H9 (cell line): ENCODE measurements around the gene MSMO1. TPM values are rescaled to one million over a fixed set of nuclear protein-coding genes. Genes with fewer than 3 reads are reported as not detected.

Experiments
- DNase-seq: peaks from one replicate; pipeline ENCODE4 v3.0.0-alpha.2; 2017
- H2AFZ ChIP-seq: one replicate; pipeline ENCODE4 v1.6.1; 2013; ENCODE audit warnings: mild to moderate bottlenecking, low read length, control low read depth, moderate library complexity
- H2AK5ac ChIP-seq: 2 replicates; pipeline ENCODE4 v1.6.1; 2013; ENCODE audit warnings: low read length, control low read depth, mixed read lengths; ENCODE audit not compliant: insufficient read length
- H2BK120ac ChIP-seq: one replicate; pipeline ENCODE4 v1.6.1; 2013; ENCODE audit warnings: low read depth, mild to moderate bottlenecking, low read length, control low read depth, inconsistent platforms; ENCODE audit not compliant: poor library complexity, severe bottlenecking
- H2BK12ac ChIP-seq: 2 replicates; pipeline ENCODE4 v1.6.1; 2013; ENCODE audit warnings: low read length, control low read depth, mixed read lengths, low read depth; ENCODE audit not compliant: insufficient read length
- H2BK15ac ChIP-seq: 2 replicates; pipeline ENCODE4 v1.6.1; 2013; ENCODE audit warnings: low read depth, low read length, control low read depth
- H2BK20ac ChIP-seq: one replicate; pipeline ENCODE4 v1.6.1; 2013; ENCODE audit warnings: low read depth, mild to moderate bottlenecking, low read length, control low read depth, inconsistent platforms; ENCODE audit not compliant: poor library complexity, severe bottlenecking
- H2BK5ac ChIP-seq: 2 replicates; pipeline ENCODE4 v1.6.1; 2013; ENCODE audit warnings: low read length, control low read depth, mixed read lengths; ENCODE audit not compliant: insufficient read length
- H3K14ac ChIP-seq: 2 replicates; pipeline ENCODE4 v1.6.1; 2013; ENCODE audit warnings: low read length, control low read depth; ENCODE audit not compliant: insufficient read depth
- H3K18ac ChIP-seq: 2 replicates; pipeline ENCODE4 v1.6.1; 2013; ENCODE audit warnings: low read depth, mild to moderate bottlenecking, mixed read lengths, low read length, control low read depth; ENCODE audit not compliant: insufficient read length
- H3K23ac ChIP-seq: 2 replicates; pipeline ENCODE4 v1.6.1; 2013; ENCODE audit warnings: low read length, control low read depth, mixed read lengths, low read depth; ENCODE audit not compliant: insufficient read length
- H3K23me2 ChIP-seq: 2 replicates; pipeline ENCODE4 v1.6.1; 2013; ENCODE audit warnings: low read depth, mild to moderate bottlenecking, mixed read lengths, low read length, control low read depth; ENCODE audit not compliant: insufficient read length, poor library complexity, severe bottlenecking
- H3K27ac ChIP-seq: 2 replicates; pipeline ENCODE4 v1.5.1; 2013; ENCODE audit warnings: low read length, control low read depth, mixed read lengths, low read depth; ENCODE audit not compliant: insufficient read length
- H3K27me3 ChIP-seq: 2 replicates; pipeline ENCODE4 v1.6.1; 2013; ENCODE audit warnings: low read length, control low read depth, inconsistent platforms; ENCODE audit not compliant: insufficient read depth
- H3K4ac ChIP-seq: 2 replicates; pipeline ENCODE4 v1.6.1; 2013; ENCODE audit warnings: low read depth, mild to moderate bottlenecking, control low read depth, inconsistent platforms, low read length, moderate library complexity
- H3K4me1 ChIP-seq: 2 replicates; pipeline ENCODE4 v1.6.1; 2013; ENCODE audit warnings: low read length, control low read depth, inconsistent platforms; ENCODE audit not compliant: insufficient read depth
- H3K4me2 ChIP-seq: 2 replicates; pipeline ENCODE4 v1.6.1; 2013; ENCODE audit warnings: low read length, control low read depth, mixed read lengths; ENCODE audit not compliant: insufficient read length, insufficient read depth
- H3K56ac ChIP-seq: 2 replicates; pipeline ENCODE4 v1.6.1; 2013; ENCODE audit warnings: low read depth, mild to moderate bottlenecking, mixed read lengths, low read length, control low read depth; ENCODE audit not compliant: insufficient read length
- H3K79me1 ChIP-seq: 2 replicates; pipeline ENCODE4 v1.6.1; 2013; ENCODE audit warnings: low read depth, mild to moderate bottlenecking, moderate library complexity, low read length, control low read depth, inconsistent platforms; ENCODE audit not compliant: insufficient read depth, poor library complexity, severe bottlenecking
- H3K79me2 ChIP-seq: 2 replicates; pipeline ENCODE4 v1.6.1; 2013; ENCODE audit warnings: low read length, control low read depth, inconsistent platforms; ENCODE audit not compliant: insufficient read depth
- H3K9ac ChIP-seq: 2 replicates; pipeline ENCODE4 v1.6.1; 2013; ENCODE audit warnings: low read length, control low read depth, mixed read lengths; ENCODE audit not compliant: insufficient read length; ENCODE audit errors: extremely low read depth
- H3K9me3 ChIP-seq: one replicate; pipeline ENCODE4 v1.6.1; 2013; ENCODE audit warnings: low read depth, low read length, inconsistent platforms; ENCODE audit not compliant: control insufficient read depth
- H3T11ph ChIP-seq: one replicate; pipeline ENCODE4 v1.6.1; 2013; ENCODE audit warnings: mild to moderate bottlenecking, low read length, control low read depth, inconsistent platforms
- H4K20me1 ChIP-seq: one replicate; pipeline ENCODE4 v1.6.1; 2013; ENCODE audit not compliant: control insufficient read depth, insufficient read length, insufficient read depth
- H4K5ac ChIP-seq: 2 replicates; pipeline ENCODE4 v1.6.1; 2013; ENCODE audit warnings: low read depth, mild to moderate bottlenecking, mixed read lengths, low read length, control low read depth; ENCODE audit not compliant: insufficient read length
- H4K8ac ChIP-seq: replicated peaks from 2 replicates; pipeline ENCODE4 v1.6.1; 2013; ENCODE audit warnings: low read length, control low read depth, mixed read lengths, low read depth; ENCODE audit not compliant: insufficient read length
- H4K91ac ChIP-seq: 2 replicates; pipeline ENCODE4 v1.6.1; 2013; ENCODE audit warnings: low read depth, mild to moderate bottlenecking, moderate library complexity, mixed read lengths, low read length, control low read depth; ENCODE audit not compliant: insufficient read length
- H3K27ac Mint-ChIP-seq, 3 experiments: 2 replicates in 2 of 3; 3 replicates in 1 of 3; pipeline ENCODE4 v1.8.0; 2020 to 2021; ENCODE audit warnings: mixed read lengths in 3 of 3, mild to moderate bottlenecking in 1 of 3, moderate library complexity in 1 of 3
- H3K27me3 Mint-ChIP-seq: 2 replicates; pipeline ENCODE4 v1.8.0; 2021; ENCODE audit warnings: low read depth, mild to moderate bottlenecking, moderate library complexity, mixed read lengths
- H3K36me3 Mint-ChIP-seq, 3 experiments: 2 replicates in 2 of 3; 3 replicates in 1 of 3; pipeline ENCODE4 v1.8.0; 2020 to 2021; ENCODE audit warnings: low read depth in 3 of 3, mixed read lengths in 3 of 3; ENCODE audit not compliant: insufficient read depth in 1 of 3
- H3K4me1 Mint-ChIP-seq, 2 experiments: 2 replicates each; pipeline ENCODE4 v1.8.0; 2020; ENCODE audit warnings: mixed read lengths in 2 of 2
- H3K4me3 Mint-ChIP-seq, 2 experiments: 2 replicates in 1 of 2; 3 replicates in 1 of 2; pipeline ENCODE4 v1.8.0; 2020 to 2021; ENCODE audit warnings: mild to moderate bottlenecking in 2 of 2, mixed read lengths in 2 of 2, moderate library complexity in 1 of 2
- H3K9me3 Mint-ChIP-seq, 2 experiments: 2 replicates in 1 of 2; 3 replicates in 1 of 2; pipeline ENCODE4 v1.8.0; 2020; ENCODE audit warnings: mild to moderate bottlenecking in 2 of 2, mixed read lengths in 2 of 2, moderate library complexity in 1 of 2
- WGBS: extraction: QIAGEN DNeasy Blood & Tissue Kit; methylation state at CpG from one replicate; pipeline ENCODE4 v1.1.7; 2013; ENCODE audit warnings: missing lambda C conversion rate, low lambda C conversion rate, mixed read lengths; ENCODE audit not compliant: insufficient read length; ENCODE audit errors: extremely low coverage; 5-methylcytosine and 5-hydroxymethylcytosine counted together
- total RNA-seq: library from RNA; stranded (reverse); gene quantifications from 2 replicates; pipeline ENCODE4 v1.2.1, GENCODE V29; 2021
- TF ChIP-seq, protein P1 (sequence below): fragments of 200-600 bp; sonication (generic); conservative IDR thresholded peaks from 3 replicates; pipeline ENCODE4 v1.8.0; 2021; ENCODE audit warnings: antibody characterized with exemption, mild to moderate bottlenecking

The MSMO1 gene
- total RNA-seq, 1 experiment from 2014 or later = 79.3 TPM

DNA sequence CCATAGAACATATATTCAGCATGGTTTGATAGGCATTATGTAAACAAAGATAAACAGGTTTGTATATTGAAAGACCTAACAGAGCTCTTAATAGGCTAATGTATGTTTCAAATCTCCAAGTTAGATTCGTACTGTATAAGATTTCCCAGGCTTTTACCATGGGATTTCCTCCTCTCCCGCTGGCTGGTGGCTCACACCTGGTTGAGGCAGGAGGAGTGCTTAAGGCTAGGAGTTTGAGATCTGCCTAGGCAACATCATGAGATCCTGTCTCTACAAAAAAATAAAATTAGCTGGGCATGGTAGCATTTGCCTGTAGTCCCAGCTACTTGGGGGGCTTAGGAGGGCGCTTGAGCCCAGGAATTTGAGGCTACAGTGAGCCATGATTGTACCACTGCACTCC is 56.7 kb downstream of the MSMO1 start:
- Mint-ChIP-seq H3K36me3 (no peaks in the 10 kb centered on the region), H3K27me3 (peaks cover 19% of the 10 kb centered on the region), H3K4me1 (peaks cover 22 to 23% of the 10 kb centered on the region in 2 experiments), H3K4me3 (no peak overlapping the region), H3K9me3 (no peaks in the 10 kb centered on the region), H3K27ac (no peak overlapping the region)
- Histone ChIP-seq H3K4me1 (no peaks in the 10 kb centered on the region; the same call in 1 of the 2 replicates), H3K79me1 (no peaks in the 10 kb centered on the region), H2BK12ac (no peak overlapping the region), H3K4me2 (no peak overlapping the region), H4K8ac (no peak overlapping the region), H3K14ac (no peak overlapping the region), H4K20me1 (no peaks in the 10 kb centered on the region), H3K9me3 (no peaks in the 10 kb centered on the region), H3K79me2 (no peaks in the 10 kb centered on the region), H3K27ac (no peak overlapping the region), H2BK5ac (no peak overlapping the region), H2AK5ac (no peak overlapping the region), H2BK15ac (no peak overlapping the region), H2BK20ac (no peak overlapping the region), H2AFZ (no peak overlapping the region), H2BK120ac (no peak overlapping the region), H3K9ac (no peak overlapping the region), H4K91ac (no peak overlapping the region), H3K23me2 (peaks cover 5% of the 10 kb centered on the region), H3K23ac (no peak overlapping the region), H3K4ac (no peak overlapping the region), H3K56ac (no peak overlapping the region), H3K27me3 (peaks cover 4% of the 10 kb centered on the region; the same call in 1 of the 2 replicates), H3K18ac (no peak overlapping the region), H4K5ac (no peak overlapping the region), H3T11ph (no peak overlapping the region)
- no CpG with 5 or more reads among the region's 3 CpGs for WGBS
- no peak for DNase-seq
- TF ChIP-seq, protein P1, sequence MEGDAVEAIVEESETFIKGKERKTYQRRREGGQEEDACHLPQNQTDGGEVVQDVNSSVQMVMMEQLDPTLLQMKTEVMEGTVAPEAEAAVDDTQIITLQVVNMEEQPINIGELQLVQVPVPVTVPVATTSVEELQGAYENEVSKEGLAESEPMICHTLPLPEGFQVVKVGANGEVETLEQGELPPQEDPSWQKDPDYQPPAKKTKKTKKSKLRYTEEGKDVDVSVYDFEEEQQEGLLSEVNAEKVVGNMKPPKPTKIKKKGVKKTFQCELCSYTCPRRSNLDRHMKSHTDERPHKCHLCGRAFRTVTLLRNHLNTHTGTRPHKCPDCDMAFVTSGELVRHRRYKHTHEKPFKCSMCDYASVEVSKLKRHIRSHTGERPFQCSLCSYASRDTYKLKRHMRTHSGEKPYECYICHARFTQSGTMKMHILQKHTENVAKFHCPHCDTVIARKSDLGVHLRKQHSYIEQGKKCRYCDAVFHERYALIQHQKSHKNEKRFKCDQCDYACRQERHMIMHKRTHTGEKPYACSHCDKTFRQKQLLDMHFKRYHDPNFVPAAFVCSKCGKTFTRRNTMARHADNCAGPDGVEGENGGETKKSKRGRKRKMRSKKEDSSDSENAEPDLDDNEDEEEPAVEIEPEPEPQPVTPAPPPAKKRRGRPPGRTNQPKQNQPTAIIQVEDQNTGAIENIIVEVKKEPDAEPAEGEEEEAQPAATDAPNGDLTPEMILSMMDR = no peak
